Caco-2 (cell line): ENCODE measurements around the gene OTULIN. TPM values are rescaled to one million over a fixed set of nuclear protein-coding genes. Genes with fewer than 3 reads are reported as not detected.

ENCODE experiments used
- BruUV-seq: library from RNA; stranded (reverse); fragments of 400-500 nt; replicated peaks from 2 replicates; lab custom pipeline; 2021; lab: Mats Ljungman, UMichigan
- CTCF ChIA-PET: fragments of 300-600 bp; sonication (Branson Sonifier 250); formaldehyde crosslinking; loops from one replicate; lab custom pipeline; 2022; ENCODE audit warnings: antibody characterized with exemption; lab: Charles Lee
- POLR2A ChIA-PET: fragments of 300-600 bp; sonication (Branson Sonifier 250); formaldehyde crosslinking; loops from one replicate; lab custom pipeline; 2022; ENCODE audit warnings: antibody characterized with exemption; lab: Charles Lee
- DNase-seq, 2 experiments: peaks; one replicate each; pipeline versions ENCODE4 v3.0.0 to v3.0.0-alpha.2; 2020 to 2022
- H3K27me3 ChIP-seq: replicated peaks from 2 replicates; pipeline ENCODE4 v1.6.0; 2011; ENCODE audit warnings: low read length; ENCODE audit not compliant: control insufficient read depth, insufficient read depth
- H3K36me3 ChIP-seq: 2 replicates; pipeline ENCODE4 v1.5.1; 2011; ENCODE audit warnings: low read length; ENCODE audit not compliant: control insufficient read depth, insufficient read depth
- H3K4me1 ChIP-seq: fragments of 250-450 bp; sonication (Bioruptor Pico); 2 replicates; pipeline ENCODE4 v1.5.1; 2020; ENCODE audit warnings: mild to moderate bottlenecking
- H3K4me3 ChIP-seq: 2 replicates; pipeline ENCODE4 v1.5.1; 2011; ENCODE audit warnings: low read depth, mild to moderate bottlenecking, control low read depth, low read length
- H3K9me3 ChIP-seq: fragments of 250-450 bp; sonication (Bioruptor Pico); 2 replicates; pipeline ENCODE4 v1.5.1; 2020; ENCODE audit warnings: mild to moderate bottlenecking, moderate library complexity
- H3K27ac Mint-ChIP-seq: one replicate; pipeline ENCODE4 v1.8.0; 2022; ENCODE audit warnings: mixed read lengths; ENCODE audit not compliant: unreplicated experiment
- H3K27me3 Mint-ChIP-seq: one replicate; pipeline ENCODE4 v1.8.0; 2022; ENCODE audit warnings: mixed read lengths; ENCODE audit not compliant: insufficient read depth, unreplicated experiment
- H3K36me3 Mint-ChIP-seq: one replicate; pipeline ENCODE4 v1.8.0; 2022; ENCODE audit warnings: mild to moderate bottlenecking, mixed read lengths; ENCODE audit not compliant: insufficient read depth, unreplicated experiment
- H3K4me1 Mint-ChIP-seq: one replicate; pipeline ENCODE4 v1.8.0; 2022; ENCODE audit warnings: low read depth, mixed read lengths; ENCODE audit not compliant: unreplicated experiment
- H3K4me3 Mint-ChIP-seq: one replicate; pipeline ENCODE4 v1.8.0; 2022; ENCODE audit warnings: mild to moderate bottlenecking, moderate library complexity, mixed read lengths; ENCODE audit not compliant: unreplicated experiment
- H3K9me3 Mint-ChIP-seq: one replicate; pipeline ENCODE4 v1.8.0; 2022; ENCODE audit warnings: mixed read lengths; ENCODE audit not compliant: unreplicated experiment
- intact Hi-C: fragments of 100-400 bp; cut with micrococcal nuclease; formaldehyde crosslinking; loops from one replicate; pipeline ENCODE4 v1.10.0; 2022; ENCODE audit not compliant: unreplicated experiment
- total RNA-seq: library from RNA; stranded (reverse); gene quantifications from 2 replicates; pipeline ENCODE4 v1.2.3, GENCODE V29; 2022
- TF ChIP-seq, protein P1 (sequence below), 2 experiments: fragments of 200-600 bp in 1 of 2; IDR thresholded peaks; 1 replicate in 1 of 2; 2 replicates in 1 of 2; pipeline versions ENCODE4 v1.5.1 to v1.8.0; 2011 to 2022; ENCODE audit warnings: antibody characterized with exemption in 1 of 2, control low read depth in 1 of 2, inconsistent platforms in 1 of 2, low read depth in 1 of 2, low read length in 1 of 2, mild to moderate bottlenecking in 1 of 2, moderate library complexity in 1 of 2; ENCODE audit not compliant: insufficient read depth in 1 of 2, severe bottlenecking in 1 of 2, unreplicated experiment in 1 of 2

Gene OTULIN
- total RNA-seq, 1 experiment from 2014 or later: 42.6 TPM

DNA sequence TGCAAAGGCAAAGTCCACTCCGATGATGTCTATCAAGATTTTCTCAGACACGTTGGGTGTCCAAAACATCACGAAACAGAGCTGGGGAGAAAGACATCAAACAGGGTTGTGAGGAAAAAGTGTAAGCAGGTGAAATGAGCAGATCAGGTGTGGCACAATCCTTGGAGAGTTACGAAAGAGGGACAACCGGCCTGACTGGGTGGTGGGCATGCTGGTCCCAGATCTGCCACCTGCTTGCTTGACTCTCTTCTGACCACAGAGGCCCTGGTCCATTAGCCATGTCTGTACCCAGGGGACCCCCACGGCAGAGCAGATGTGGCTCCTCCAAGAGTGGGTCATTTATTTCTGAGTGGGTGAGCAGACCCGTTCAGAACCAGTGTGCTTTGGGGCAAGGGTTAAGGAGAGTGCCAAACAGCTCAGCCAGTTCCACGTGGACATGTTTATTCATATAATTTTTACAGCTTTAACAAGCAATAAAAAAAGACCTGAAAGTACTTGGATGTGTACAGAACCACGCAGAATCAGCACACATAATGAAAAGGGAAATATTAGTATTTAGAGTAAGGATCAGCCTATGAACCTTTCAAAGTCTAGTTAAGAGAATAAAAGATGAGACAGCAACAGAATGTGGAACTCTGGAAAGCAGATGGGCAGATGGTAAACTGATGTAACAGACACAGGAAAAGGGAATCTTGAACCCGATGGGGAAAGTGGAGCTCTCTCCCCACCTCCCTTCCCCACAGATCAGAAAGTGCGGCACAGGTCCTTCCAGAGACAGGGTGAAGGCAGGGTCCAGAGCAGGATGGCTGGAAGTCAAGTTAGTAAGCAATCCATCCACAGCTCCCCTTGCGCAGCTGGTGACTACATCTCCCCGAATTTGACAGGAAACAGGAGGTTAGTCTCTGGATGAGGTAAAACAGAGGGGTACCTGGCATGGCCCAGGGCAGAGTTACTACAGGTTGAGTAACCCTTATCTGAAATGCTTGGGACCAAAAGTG is 52.5 kb downstream of the OTULIN start:
- ChIA-PET CTCF (no interaction called here), POLR2A (no interaction called here)
- Histone ChIP-seq H3K27me3 (no peaks in the 10 kb centered on the region), H3K4me1 (no peaks in the 10 kb centered on the region), H3K4me3 (no peak overlapping the region), H3K9me3 (no peaks in the 10 kb centered on the region), H3K36me3 (no peaks in the 10 kb centered on the region; the same call in 1 of the 2 replicates)
- TF ChIP-seq, protein P1, sequence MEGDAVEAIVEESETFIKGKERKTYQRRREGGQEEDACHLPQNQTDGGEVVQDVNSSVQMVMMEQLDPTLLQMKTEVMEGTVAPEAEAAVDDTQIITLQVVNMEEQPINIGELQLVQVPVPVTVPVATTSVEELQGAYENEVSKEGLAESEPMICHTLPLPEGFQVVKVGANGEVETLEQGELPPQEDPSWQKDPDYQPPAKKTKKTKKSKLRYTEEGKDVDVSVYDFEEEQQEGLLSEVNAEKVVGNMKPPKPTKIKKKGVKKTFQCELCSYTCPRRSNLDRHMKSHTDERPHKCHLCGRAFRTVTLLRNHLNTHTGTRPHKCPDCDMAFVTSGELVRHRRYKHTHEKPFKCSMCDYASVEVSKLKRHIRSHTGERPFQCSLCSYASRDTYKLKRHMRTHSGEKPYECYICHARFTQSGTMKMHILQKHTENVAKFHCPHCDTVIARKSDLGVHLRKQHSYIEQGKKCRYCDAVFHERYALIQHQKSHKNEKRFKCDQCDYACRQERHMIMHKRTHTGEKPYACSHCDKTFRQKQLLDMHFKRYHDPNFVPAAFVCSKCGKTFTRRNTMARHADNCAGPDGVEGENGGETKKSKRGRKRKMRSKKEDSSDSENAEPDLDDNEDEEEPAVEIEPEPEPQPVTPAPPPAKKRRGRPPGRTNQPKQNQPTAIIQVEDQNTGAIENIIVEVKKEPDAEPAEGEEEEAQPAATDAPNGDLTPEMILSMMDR (IDR thresholded peaks at IDR 0.05; ENCODE audit: insufficient read depth in 1 of 2, low read depth in 1 of 2, low read length in 1 of 2, severe bottlenecking in 1 of 2, unreplicated experiment in 1 of 2): no peak
- Mint-ChIP-seq H3K27ac (no peak overlapping the region), H3K4me3 (no peak overlapping the region), H3K9me3 (peaks cover 11% of the 10 kb centered on the region), H3K4me1 (no peaks in the 10 kb centered on the region), H3K36me3 (peaks cover 28% of the 10 kb centered on the region), H3K27me3 (no peaks in the 10 kb centered on the region)
- BruUV-seq: no TSS peak
- intact Hi-C loops: no loop called here
- DNase-seq: no peak

DNA sequence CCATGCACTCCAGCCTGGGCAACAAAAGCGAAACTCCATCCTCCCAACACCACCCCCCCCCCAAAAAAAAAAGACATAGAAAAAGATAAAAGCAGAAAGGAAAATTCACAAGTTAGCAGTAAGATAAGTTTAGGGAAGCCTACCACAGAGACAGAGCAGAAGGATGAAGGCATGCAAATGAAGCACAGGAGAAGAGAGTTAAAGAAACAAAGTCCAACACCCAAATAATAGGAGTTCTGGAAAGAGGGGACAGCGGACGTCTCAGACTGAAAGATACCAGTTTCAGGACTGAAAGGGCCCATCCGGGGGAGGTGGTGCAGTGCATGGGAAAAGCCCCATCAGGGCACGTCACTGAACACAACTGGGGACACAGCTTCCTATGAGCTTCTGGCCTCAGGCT is 54.3 kb downstream of the OTULIN start:
- Mint-ChIP-seq H3K9me3 (peaks cover 11% of the 10 kb centered on the region), H3K27me3 (no peaks in the 10 kb centered on the region), H3K27ac (no peak overlapping the region), H3K4me3 (no peak overlapping the region), H3K36me3 (peaks cover 19% of the 10 kb centered on the region), H3K4me1 (no peaks in the 10 kb centered on the region)
- no peak for DNase-seq
- Histone ChIP-seq H3K4me3 (no peak overlapping the region), H3K4me1 (no peaks in the 10 kb centered on the region), H3K27me3 (no peaks in the 10 kb centered on the region), H3K36me3 (no peaks in the 10 kb centered on the region; the same call in 1 of the 2 replicates), H3K9me3 (no peaks in the 10 kb centered on the region)
- POLR2A ChIA-PET: no interaction called here
- no TSS peak for BruUV-seq
- intact Hi-C loops: no loop called here
- TF ChIP-seq, protein P1 (IDR thresholded peaks at IDR 0.05; ENCODE audit: insufficient read depth in 1 of 2, low read depth in 1 of 2, low read length in 1 of 2, severe bottlenecking in 1 of 2, unreplicated experiment in 1 of 2): no peak
- CTCF ChIA-PET: no interaction called here

DNA sequence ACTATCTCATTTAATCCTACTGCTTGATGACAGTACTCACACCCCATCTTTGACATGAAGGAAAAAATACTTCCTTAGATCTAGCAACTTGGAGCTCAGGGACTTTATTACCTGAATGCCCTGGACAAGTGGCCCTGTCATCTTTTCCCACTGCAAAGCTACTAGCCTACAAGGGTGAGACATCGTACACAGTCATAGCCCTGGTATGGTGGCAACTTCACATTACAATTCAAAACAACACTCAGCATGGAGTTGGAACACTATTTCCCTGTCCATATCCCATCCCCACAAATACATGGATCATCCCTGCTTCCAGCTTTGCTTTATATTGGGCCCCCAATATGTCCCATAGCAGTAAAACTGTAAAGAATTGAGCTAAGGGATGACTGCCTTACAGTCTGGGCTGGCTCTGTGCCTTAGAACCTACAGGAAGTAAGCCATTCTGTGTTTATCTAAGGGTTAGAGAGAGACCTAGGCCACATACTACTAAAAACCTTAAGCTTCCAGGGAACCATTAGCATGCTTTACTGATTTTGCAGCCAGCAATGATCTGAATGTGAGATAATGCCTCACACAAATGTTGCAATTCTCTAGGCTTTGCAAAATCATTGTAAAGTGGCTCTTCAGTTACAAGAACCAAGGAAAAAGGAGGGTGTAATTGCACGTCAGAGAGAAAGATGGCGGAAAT is 55.9 kb downstream of the OTULIN start:
- no peaks in the 10 kb centered on the region for H3K4me1 ChIP-seq
- Mint-ChIP-seq H3K4me3 (no peak overlapping the region), H3K4me1 (no peaks in the 10 kb centered on the region), H3K27me3 (no peaks in the 10 kb centered on the region), H3K36me3 (peaks cover 13% of the 10 kb centered on the region), H3K27ac (no peak overlapping the region), H3K9me3 (peaks cover 11% of the 10 kb centered on the region)
- no peaks in the 10 kb centered on the region for H3K36me3 ChIP-seq
- ChIA-PET POLR2A (no interaction called here), CTCF (no interaction called here)
- DNase-seq: no peak
- intact Hi-C loops: no loop called here
- H3K4me3 ChIP-seq: no peak overlapping the region
- no peaks in the 10 kb centered on the region for H3K9me3 ChIP-seq
- no peaks in the 10 kb centered on the region for H3K27me3 ChIP-seq
- no TSS peak for BruUV-seq
- TF ChIP-seq, protein P1 (IDR thresholded peaks at IDR 0.05; ENCODE audit: insufficient read depth in 1 of 2, low read depth in 1 of 2, low read length in 1 of 2, severe bottlenecking in 1 of 2, unreplicated experiment in 1 of 2): no peak
